KOPT-K1 (cell line): ENCODE data around the gene DNPEP.

ENCODE experiments used
- H3K27ac ChIP-seq: fragments of 200-600 bp; sonication (generic); 2 replicates; pipeline ENCODE4 v1.5.1; 2016; ENCODE audit warnings: antibody characterized with exemption, mild to moderate bottlenecking, low read depth, low read length; ENCODE audit not compliant: poor library complexity, severe bottlenecking
- H3K36me3 ChIP-seq: fragments of 200-600 bp; sonication (generic); 2 replicates; pipeline ENCODE4 v1.5.1; 2017; ENCODE audit warnings: antibody characterized with exemption, mild to moderate bottlenecking, low read length, moderate library complexity; ENCODE audit not compliant: insufficient read depth
- H3K9me3 ChIP-seq: fragments of 200-600 bp; sonication (generic); 2 replicates; pipeline ENCODE4 v1.5.1; 2017; ENCODE audit warnings: antibody characterized with exemption, low read length, mild to moderate bottlenecking; ENCODE audit not compliant: insufficient read depth, poor library complexity, severe bottlenecking

The DNPEP gene

DNA sequence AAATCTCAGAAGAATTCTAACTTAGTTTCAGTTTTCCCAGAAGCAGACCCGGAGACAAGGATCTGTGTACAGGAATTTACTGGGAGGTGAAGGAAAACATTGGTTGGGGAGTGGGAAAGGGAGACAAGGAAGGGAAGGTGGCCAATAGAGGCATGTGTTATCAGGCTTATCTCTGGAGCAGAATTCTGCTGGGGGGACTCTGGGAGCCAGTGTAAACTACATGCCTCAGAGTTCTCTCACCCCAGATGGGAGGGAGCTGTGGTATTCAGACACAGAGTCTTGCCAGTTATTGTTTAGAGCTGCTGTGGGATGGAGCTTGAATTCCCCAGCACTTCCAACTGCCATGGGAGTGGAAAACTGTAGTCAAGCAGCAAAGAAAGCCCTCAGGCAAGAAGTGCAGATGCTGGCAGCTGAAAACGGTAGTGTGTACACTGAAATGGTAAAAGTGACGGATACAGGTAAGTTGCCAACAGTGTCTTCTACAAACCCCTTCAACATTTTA, 19.0 kb downstream of the DNPEP start:
- H3K36me3 ChIP-seq = peaks cover 7% of the 10 kb centered on the region
- H3K9me3 ChIP-seq = no peaks in the 10 kb centered on the region
- no peak overlapping the region for H3K27ac ChIP-seq

- no peaks in the 10 kb centered on the region for H3K36me3 ChIP-seq
- H3K27ac ChIP-seq = no peak overlapping the region
- H3K9me3 ChIP-seq = no peaks in the 10 kb centered on the region
Measured at GRCh38 chr2:219362524-219363164, 25.1 kb downstream of the DNPEP start.

GRCh38 chr2:219362072-219362471, 25.6 kb downstream of the DNPEP start:
- Histone ChIP-seq H3K27ac (no peak overlapping the region), H3K9me3 (no peaks in the 10 kb centered on the region)

GRCh38 chr2:219358170-219359075, 29.3 kb downstream of the DNPEP start:
- Histone ChIP-seq H3K27ac (no peak overlapping the region), H3K36me3 (no peaks in the 10 kb centered on the region), H3K9me3 (no peaks in the 10 kb centered on the region)

More at GRCh38 chr2:219362072-219362471, 25.6 kb downstream of the DNPEP start:
- H3K36me3 ChIP-seq = no peaks in the 10 kb centered on the region

- Histone ChIP-seq H3K9me3 (no peaks in the 10 kb centered on the region), H3K27ac (no peak overlapping the region), H3K36me3 (no peaks in the 10 kb centered on the region)
Measured at GRCh38 chr2:219356834-219357233, 30.9 kb downstream of the DNPEP start.

GRCh38 chr2:219354582-219354981, 33.1 kb downstream of the DNPEP start:
- H3K27ac ChIP-seq = no peak overlapping the region
- no peaks in the 10 kb centered on the region for H3K9me3 ChIP-seq
- no peaks in the 10 kb centered on the region for H3K36me3 ChIP-seq

DNA sequence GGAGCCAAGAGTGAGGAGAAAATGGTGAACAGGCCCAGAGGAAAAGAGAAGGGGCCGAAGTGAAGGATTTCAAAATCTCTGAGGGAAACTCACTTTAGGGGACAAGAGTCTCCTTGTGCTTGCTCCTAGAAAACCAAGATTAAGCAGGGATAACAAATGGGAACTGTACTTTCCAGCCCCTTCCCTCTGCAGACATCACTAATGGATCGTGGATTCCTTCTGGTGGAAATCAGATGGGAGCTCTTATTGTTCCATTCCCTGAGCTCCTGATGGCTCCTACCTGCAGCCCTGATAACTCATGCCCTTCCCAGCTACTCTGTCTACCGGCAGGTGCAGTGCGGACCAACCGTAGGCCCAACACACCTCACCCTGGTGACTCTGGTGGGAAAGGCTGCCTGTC, 34.6 kb downstream of the DNPEP start:
- H3K27ac ChIP-seq = no peak overlapping the region
- no peaks in the 10 kb centered on the region for H3K36me3 ChIP-seq
- H3K9me3 ChIP-seq = no peaks in the 10 kb centered on the region

GRCh38 chr2:219352448-219353023, 35.2 kb downstream of the DNPEP start:
- Histone ChIP-seq H3K36me3 (no peaks in the 10 kb centered on the region), H3K27ac (no peak overlapping the region), H3K9me3 (no peaks in the 10 kb centered on the region)

- Histone ChIP-seq H3K36me3 (no peaks in the 10 kb centered on the region), H3K27ac (no peak overlapping the region), H3K9me3 (no peaks in the 10 kb centered on the region)
Measured at GRCh38 chr2:219350710-219351221, 36.9 kb downstream of the DNPEP start.

DNA sequence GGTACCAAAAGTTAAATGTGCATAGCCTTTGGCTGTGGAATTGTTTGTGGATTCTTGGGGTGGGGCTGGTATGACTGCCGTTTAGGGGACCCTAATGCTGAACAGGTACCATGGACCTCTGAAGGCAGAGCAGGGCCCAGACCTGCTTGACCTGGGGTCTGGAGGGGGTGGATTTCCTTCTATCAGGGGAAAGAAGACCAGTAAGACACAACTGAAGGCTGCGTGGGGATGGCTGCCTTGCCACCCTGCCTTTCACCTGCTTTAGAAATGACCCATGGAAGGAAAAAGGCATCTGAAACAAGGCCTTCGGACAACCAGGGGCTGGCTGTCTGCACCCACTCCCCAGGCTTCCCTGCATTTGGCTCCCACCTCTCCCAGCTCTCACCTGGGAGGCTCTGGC, 37.5 kb downstream of the DNPEP start:
- Histone ChIP-seq H3K36me3 (no peaks in the 10 kb centered on the region), H3K27ac (no peak overlapping the region)

GRCh38 chr2:219344751-219345430, 42.8 kb downstream of the DNPEP start:
- no peak overlapping the region for H3K27ac ChIP-seq
- H3K36me3 ChIP-seq = no peaks in the 10 kb centered on the region
- no peaks in the 10 kb centered on the region for H3K9me3 ChIP-seq

More for the DNA sequence above, 37.5 kb downstream of the DNPEP start:
- H3K9me3 ChIP-seq = no peaks in the 10 kb centered on the region

DNA sequence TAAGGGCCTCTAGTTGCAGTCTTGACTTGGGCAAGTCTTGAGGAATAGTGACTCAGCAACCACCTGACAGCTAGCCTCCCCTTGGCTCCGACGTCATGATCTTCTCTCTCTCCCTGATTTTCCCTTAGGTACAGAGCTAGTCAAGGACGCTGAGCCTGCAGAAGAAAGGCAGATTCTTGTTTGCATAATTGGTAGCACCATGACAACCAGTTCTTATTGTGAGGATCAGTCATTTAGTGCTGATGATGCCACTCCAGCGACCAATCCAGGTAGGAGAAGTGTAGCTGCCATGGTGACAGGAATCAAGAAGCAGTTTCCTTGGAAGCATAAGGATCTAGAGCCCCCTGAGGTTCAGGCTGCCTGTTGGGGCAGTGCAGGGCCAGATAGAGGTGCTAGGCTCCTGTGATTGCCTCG, 52.3 kb downstream of the DNPEP start:
- H3K9me3 ChIP-seq = peaks cover 13% of the 10 kb centered on the region
- no peaks in the 10 kb centered on the region for H3K36me3 ChIP-seq
- H3K27ac ChIP-seq = no peak overlapping the region

DNA sequence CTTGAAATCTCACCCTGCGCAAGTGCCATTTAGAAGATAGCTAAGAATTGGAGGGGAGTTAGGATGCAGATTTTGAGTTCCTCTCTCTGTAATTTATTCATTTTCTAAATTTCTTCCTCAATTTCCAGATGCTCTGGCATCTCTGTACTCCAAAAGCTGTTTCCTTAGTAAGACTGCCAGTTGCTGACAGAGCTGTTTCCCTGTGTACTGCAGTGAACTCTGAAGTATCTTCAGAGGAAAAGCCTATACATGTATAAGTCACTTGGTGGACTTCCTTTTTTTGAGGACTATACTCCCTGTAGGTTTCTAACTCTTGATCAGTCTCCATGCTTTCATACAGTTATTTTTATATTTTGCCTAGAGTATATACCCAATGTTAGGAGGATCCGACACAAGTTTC, 53.6 kb downstream of the DNPEP start:
- H3K27ac ChIP-seq = no peak overlapping the region
- peaks cover 13% of the 10 kb centered on the region for H3K9me3 ChIP-seq
- no peaks in the 10 kb centered on the region for H3K36me3 ChIP-seq

DNA sequence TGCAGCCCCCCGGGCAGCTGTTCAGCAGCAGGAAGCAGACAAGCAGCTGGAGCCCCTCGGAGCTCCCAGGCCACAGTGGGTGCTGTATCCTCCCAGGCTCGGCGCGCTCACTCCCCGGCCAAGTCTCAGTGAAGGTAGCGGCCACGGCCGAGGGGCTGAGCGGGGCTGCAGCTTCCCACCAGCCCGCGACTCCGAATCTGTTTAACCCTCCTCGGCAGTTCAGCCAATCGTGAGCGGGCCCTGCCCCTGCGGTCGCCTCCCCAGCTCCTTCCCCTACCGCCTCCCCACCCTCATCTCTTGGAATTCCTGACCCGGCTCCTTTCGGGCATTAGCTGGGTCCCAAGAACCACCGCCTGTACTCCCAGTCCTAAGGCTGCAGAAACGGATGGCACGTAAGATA, 55.2 kb downstream of the DNPEP start, which contains the start of gene RESP18:
Gene RESP18, minus strand, starts transcription at position 203 of the 400 bp plus-strand sequence.
- Histone ChIP-seq H3K27ac (no peak within 1 kb of the TSS), H3K36me3 (no peaks in the 10 kb centered on the region), H3K9me3 (peaks cover 13% of the 10 kb centered on the region)
